RWPE2 (cell line): ENCODE measurements around the gene CIB4.

Source experiments
- ATAC-seq: fragments of 200-7000 bp; cut with Tn5 transposase; 3 replicates; pipeline ENCODE4 v1.9.1; 2021; ENCODE audit warnings: low read depth
- DNase-seq: peaks from one replicate; pipeline ENCODE4 v3.0.0-alpha.2; 2020; ENCODE audit warnings: low spot score
- H3K27ac ChIP-seq: fragments of 450-650 bp; 2 replicates; pipeline ENCODE4 v1.5.1; 2017; ENCODE audit warnings: mild to moderate bottlenecking; ENCODE audit not compliant: poor library complexity, severe bottlenecking
- H3K27me3 ChIP-seq: fragments of 250-450 bp; sonication (Bioruptor Pico); 2 replicates; pipeline ENCODE4 v1.5.1; 2021; ENCODE audit warnings: mild to moderate bottlenecking, moderate library complexity; ENCODE audit not compliant: insufficient read depth, poor library complexity, severe bottlenecking
- H3K36me3 ChIP-seq: fragments of 250-450 bp; sonication (Bioruptor Pico); 2 replicates; pipeline ENCODE4 v1.5.1; 2020; ENCODE audit warnings: low read depth, mild to moderate bottlenecking, moderate library complexity
- H3K4me1 ChIP-seq: fragments of 250-450 bp; sonication (Bioruptor Pico); 2 replicates; pipeline ENCODE4 v1.5.1; 2021; ENCODE audit warnings: mild to moderate bottlenecking, moderate library complexity; ENCODE audit not compliant: insufficient read depth, poor library complexity, severe bottlenecking
- H3K4me3 ChIP-seq: fragments of 250-450 bp; sonication (Bioruptor Pico); 2 replicates; pipeline ENCODE4 v1.5.1; 2021; ENCODE audit warnings: mild to moderate bottlenecking, moderate library complexity; ENCODE audit not compliant: severe bottlenecking
- H3K9me3 ChIP-seq: fragments of 250-450 bp; sonication (Bioruptor Pico); 2 replicates; pipeline ENCODE4 v1.5.1; 2021; ENCODE audit warnings: mild to moderate bottlenecking, moderate library complexity; ENCODE audit not compliant: severe bottlenecking
- CTCF ChIP-seq: fragments of 450-650 bp; IDR thresholded peaks from one replicate; pipeline ENCODE4 v1.5.1; 2017; ENCODE audit warnings: mild to moderate bottlenecking, moderate library complexity; ENCODE audit not compliant: poor library complexity, severe bottlenecking

CIB4 gene

GRCh38 chr2:26650713-26651469 lies 9.7 kb upstream of the CIB4 start:
- TF ChIP-seq CTCF = no peak
- no peak for ATAC-seq
- H3K27me3 ChIP-seq = no peaks in the 10 kb centered on the region
- H3K9me3 ChIP-seq = no peaks in the 10 kb centered on the region
- no peak for DNase-seq
- H3K4me3 ChIP-seq = no peak overlapping the region
- H3K36me3 ChIP-seq = no peaks in the 10 kb centered on the region
- H3K27ac ChIP-seq = no peak overlapping the region
- H3K4me1 ChIP-seq = no peaks in the 10 kb centered on the region

GRCh38 chr2:26649992-26650712 lies 9.0 kb upstream of the CIB4 start:
- no peak overlapping the region for H3K27ac ChIP-seq
- no peak for TF ChIP-seq CTCF
- H3K4me3 ChIP-seq = no peak overlapping the region
- no peaks in the 10 kb centered on the region for H3K36me3 ChIP-seq
- DNase-seq = no peak
- H3K9me3 ChIP-seq = no peaks in the 10 kb centered on the region
- H3K27me3 ChIP-seq = peaks cover 2% of the 10 kb centered on the region
- no peaks in the 10 kb centered on the region for H3K4me1 ChIP-seq
- ATAC-seq = no peak

GRCh38 chr2:26649322-26649721 lies 8.2 kb upstream of the CIB4 start:
- DNase-seq (no peak), ATAC-seq (no peak)
- TF ChIP-seq CTCF = no peak

GRCh38 chr2:26648516-26648915 lies 7.3 kb upstream of the CIB4 start:
- no peaks in the 10 kb centered on the region for H3K9me3 ChIP-seq
- no peak for TF ChIP-seq CTCF
- DNase-seq (no peak), ATAC-seq (no peak)
- peaks cover 2% of the 10 kb centered on the region for H3K27me3 ChIP-seq
- H3K36me3 ChIP-seq = no peaks in the 10 kb centered on the region
- no peak overlapping the region for H3K4me3 ChIP-seq
- H3K27ac ChIP-seq = no peak overlapping the region
- H3K4me1 ChIP-seq = peaks cover 5% of the 10 kb centered on the region

More at GRCh38 chr2:26649322-26649721, 8.2 kb upstream of the CIB4 start:
- no peak overlapping the region for H3K27ac ChIP-seq
- no peak overlapping the region for H3K4me3 ChIP-seq
- no peaks in the 10 kb centered on the region for H3K9me3 ChIP-seq
- H3K36me3 ChIP-seq = no peaks in the 10 kb centered on the region
- H3K27me3 ChIP-seq = peaks cover 2% of the 10 kb centered on the region
- H3K4me1 ChIP-seq = peaks cover 4% of the 10 kb centered on the region

GRCh38 chr2:26647981-26648380 lies 6.8 kb upstream of the CIB4 start:
- ATAC-seq (no peak), DNase-seq (no peak)
- H3K4me1 ChIP-seq = peaks cover 5% of the 10 kb centered on the region
- H3K27me3 ChIP-seq = peaks cover 2% of the 10 kb centered on the region
- H3K36me3 ChIP-seq = no peaks in the 10 kb centered on the region
- no peak overlapping the region for H3K27ac ChIP-seq
- no peak overlapping the region for H3K4me3 ChIP-seq
- H3K9me3 ChIP-seq = no peaks in the 10 kb centered on the region
- TF ChIP-seq CTCF = no peak
